Measurements from ENCODE around the gene FNDC11. TPM values are rescaled to one million over a fixed set of nuclear protein-coding genes. Genes with fewer than 3 reads are reported as not detected.

The FNDC11 gene
- total RNA-seq, 1 donor from 2014 or later, result 2.6 TPM

DNA sequence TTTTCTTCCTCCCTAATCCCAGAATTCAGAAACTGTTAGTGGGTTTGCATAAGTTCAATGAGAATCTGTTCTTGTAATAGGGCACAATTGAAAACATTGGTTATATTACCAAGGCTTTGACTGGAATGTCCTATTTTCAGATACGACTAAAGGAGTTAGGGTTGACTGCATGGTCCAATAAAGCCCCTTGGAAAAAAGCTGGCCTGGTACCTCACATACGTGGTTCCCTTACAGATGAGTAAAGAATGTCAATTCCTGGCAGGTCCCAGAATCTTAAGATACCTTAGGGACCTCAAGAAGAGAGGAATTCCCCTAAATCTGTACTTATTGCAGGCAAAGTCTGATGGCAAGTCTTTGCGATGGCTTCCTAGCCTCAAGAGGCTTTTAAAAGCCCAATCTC is 28.8 kb upstream of the FNDC11 start:
- no peak for DNase-seq (ENCODE audit: low read depth in 2 of 2)

DNA sequence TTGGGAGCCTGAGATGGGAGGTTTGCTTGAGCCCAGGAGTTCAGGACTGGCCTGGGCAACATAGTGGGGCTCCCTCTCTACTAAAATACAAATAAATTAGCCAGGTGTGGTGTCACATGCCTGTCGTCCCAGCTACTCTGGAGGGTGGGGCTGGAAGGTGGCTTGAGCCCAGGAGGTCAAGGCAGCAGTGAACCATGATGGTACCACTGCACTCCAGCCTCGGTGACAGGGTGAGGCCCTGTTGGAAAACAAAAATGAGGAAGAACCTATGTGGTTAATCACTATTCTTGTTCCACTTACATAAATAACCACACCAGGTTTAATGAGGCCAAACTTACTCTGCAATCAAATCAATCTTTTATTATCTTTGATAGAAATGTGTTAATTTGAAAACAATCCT is 28.0 kb upstream of the FNDC11 start:
- DNase-seq (ENCODE audit: low read depth in 2 of 2), result no peak

DNA sequence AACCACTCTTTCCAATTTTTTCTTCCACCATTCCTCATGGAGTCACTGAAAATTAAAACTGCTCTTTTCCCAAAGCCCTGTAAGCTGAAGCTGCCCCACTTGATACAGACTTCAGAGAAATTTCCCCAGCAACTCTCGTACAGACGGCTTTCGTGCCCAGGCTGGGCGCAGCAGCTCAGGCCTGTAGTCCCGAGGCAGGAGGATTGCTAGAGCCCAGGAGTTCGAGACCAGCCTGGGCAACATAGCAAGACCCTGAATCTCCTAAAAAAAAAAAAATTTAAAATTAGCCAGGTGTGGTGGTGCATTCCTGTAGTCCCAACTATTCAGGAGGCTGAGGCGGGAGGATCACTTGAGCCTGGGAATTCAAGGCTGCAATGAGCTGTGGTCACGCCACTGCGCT is 26.8 kb upstream of the FNDC11 start:
- no peak for DNase-seq (ENCODE audit: low read depth in 2 of 2)

DNA sequence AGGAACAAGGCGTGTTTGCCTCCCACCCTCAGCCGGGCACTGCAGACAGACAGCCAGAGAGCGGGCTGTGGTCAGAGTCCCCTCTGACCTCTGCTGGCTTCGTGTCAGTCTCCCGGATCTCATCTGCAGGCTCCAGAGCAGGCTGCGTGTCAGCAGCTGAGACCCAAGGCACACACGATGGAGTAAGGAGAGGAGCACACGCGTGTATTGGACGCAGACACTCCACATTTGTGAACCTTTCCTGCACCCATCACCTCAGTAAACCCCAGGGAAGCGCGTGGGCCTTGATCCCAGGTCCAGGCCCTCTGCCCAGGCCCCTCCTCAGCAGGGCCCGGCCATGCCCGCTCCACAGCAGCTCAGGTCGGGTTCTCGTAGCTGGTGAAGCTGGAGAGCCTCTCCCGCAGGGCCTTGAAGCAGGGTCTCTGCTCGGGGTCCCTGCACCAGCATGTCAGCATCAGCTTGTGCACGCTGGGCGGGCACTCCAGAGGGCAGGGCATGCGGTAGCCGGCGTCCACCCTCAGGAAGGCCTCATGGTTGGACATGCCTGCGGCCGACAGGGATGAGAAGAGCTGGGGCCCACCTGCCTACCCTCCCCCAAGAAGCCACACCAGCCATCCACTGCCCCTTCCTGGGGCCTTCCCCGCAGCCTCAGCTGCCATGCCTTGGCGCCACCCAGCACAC is 24.6 kb upstream of the FNDC11 start:
- no peak for DNase-seq (ENCODE audit: low read depth in 2 of 2)

DNA sequence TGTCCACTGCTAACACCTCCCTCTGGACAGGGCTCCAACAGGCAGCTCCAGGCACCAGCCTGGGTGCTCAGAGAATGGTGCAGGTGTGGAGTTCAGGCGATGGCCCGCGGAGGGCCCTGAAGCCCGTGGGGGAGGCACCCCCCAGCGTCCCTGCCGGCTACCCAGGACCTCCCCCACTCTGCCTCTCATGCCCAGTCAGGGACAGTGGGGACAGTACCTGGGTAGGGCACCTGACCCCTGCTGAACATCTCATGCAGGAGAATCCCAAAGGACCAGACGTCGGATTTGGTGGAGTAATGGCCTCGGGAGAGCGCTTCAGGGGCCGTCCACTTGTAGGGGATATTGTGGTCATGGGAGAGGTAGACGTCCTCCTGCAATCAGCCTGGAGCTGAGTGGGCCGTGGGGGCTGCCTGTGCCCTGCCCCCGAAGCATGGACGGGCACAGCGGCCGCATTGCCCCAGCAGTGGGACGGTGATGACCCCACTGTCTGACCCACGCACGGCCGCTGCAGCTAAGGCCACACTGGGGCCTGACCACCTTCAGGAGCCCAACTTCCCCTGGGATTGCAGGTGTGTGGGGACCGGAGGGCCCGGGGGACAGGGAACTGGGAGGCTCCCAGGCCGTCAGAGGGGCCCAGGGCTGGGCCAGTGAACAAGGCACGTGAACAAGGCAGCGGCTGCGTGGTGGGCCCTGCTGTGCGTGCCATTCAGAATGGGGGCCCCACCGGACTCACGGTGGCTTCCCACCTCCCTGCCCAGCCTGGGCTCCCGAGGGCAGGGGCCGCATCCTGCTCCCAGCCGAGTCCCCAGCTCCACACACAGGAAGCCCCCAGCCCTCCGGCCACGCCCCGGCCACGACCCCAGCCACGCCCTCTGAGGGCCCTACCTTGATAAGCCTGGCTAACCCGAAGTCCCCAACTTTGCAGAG is 23.8 kb upstream of the FNDC11 start:
- no peak for DNase-seq (ENCODE audit: low read depth in 2 of 2)

DNA sequence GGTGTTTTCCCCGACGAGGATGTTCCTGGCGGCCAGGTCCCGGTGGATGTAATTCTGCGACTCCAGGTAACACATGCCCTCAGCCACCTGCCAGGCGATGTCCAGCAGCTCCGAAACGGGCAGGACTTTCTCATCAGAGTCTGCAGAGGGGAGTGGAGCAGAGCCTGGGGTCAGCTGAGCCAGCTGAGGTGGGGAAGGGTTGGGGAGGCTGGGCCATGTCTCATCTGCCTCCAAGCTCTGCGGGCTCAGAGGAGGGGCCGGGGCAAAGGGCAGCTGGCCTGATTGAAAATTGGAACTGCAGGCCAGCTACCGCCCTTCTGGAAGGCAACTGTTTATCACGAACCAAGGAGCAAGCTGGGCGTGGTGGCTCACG is 23.2 kb upstream of the FNDC11 start:
- no peak for DNase-seq (ENCODE audit: low read depth in 2 of 2)

DNA sequence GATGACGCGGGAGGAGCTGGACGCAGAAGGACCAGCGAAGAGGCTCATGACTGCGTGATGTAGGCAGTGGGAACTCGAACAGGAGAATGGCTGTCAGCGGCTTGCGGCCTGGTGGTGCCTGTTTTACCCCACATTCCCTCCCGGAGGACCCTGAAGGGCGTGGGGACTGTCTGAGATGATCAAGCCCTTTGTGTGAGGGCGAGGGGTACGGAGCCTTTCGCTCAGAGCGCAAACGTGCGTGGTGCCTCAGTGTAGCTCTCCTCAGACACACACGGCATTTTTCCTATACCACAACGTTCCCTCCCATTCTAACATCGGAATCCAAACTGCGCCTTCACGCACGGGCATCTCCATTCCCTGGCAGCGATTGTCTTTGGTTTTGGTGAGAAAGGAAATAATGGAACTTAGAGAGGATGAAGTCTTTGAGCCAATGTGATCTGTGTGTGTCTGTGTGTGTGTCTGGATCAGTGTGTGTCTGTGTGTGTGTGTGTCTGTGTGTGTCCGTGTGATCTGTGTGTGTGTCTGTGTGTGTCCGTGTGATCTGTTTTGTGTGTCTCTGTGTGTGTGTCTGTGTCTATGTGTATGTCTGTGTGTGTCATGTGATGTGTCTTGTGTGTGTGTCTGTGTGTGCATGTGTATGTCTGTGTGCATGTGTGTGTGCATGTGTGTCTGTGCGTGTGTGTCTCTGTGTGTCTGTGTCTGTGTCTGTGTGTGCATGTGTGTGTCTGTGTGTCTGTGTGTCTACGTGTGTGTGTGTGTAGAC is 22.1 kb upstream of the FNDC11 start:
- no peak for DNase-seq (ENCODE audit: low read depth in 2 of 2)

DNA sequence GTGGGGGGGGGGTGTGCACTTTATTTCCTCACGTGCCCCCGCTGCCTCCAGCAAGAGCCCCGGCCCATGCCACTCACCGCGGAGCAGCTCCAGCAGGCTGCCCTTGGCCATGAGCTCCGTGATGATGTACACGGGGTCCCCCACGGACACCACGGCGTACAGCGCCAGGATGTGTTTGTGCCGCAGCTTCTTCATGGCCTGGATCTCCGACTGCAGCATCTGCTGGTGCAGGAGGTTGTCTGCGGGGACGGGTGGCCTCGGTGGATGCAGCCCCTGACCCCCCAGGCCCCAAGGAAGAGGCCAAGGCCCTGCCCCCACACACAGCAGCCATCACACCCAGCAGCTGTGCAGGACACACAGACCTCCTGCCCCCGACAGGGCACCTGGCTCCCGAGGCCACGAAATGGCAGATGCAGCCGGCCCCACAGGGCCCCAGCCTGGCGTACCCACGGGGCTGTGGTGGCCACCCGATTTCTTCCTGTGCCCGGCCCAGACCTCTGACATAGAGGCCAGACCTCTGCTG is 21.4 kb upstream of the FNDC11 start:
- DNase-seq (ENCODE audit: low read depth in 2 of 2), result no peak

DNA sequence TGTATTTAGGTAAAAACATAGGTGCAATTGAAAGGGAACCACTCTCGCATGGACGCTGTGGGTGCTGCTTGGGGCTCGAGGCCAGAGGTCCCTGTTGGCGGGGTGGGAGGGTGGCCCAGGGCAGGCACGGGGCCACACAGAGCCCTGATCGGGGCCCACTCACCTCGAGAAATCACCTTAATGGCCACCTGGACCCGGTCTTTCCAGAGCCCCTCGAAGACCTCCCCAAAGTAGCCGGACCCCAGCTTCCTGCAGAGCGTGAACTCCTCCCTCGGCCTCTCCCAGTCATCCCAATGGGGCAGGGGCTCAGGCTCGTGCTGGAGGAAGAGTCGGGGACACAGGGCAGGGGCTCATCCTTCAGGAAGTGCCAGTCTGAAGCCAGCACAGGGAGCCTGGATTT is 20.6 kb upstream of the FNDC11 start:
- DNase-seq (ENCODE audit: low read depth in 2 of 2), result no peak

DNA sequence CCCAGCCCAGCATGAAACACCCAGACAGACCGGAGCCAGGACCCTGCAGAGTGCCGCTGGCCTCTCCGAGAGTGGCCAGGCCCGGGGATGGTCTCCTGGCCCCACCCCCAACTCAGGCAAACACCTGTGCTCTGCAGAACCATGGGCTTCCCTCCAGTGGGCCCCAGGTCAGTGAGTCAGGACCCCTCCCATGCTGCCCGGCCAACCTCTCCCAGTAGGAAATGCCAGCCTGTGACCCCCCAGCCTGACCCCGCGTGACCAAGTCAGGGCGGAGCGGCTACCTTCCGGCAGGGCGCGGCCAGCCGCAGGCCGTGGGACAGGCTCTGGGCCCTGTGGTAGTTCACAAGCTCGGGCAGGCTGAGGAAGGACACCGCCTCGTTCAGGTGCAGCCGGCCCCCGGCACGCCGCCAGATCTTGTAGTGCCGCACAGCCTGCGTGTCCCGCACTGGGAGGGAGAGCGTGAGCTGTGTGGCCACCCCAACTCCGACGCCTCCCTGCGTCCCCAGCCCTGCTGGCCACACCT is 20.0 kb upstream of the FNDC11 start:
- no peak for DNase-seq (ENCODE audit: low read depth in 2 of 2)

DNA sequence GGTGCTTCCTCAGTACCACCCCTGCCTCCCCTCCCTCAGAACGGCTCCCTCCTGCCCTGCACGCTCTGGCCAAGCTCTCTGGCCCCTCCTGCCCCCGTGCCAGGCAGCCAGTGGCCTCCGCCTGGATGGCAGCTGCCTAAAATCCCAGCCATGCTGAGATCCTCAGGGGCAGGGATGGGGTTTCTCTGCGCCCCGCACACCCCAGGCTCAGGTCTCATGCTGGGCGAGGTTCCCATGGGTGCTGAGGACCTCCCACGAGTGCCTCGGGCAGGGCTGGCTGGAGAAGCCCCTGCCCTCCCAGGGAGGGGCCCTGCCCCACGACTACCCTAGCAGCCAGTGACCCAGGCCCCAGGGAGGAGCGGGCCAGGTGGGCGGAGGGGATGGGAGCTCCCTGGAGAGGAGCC is 19.5 kb upstream of the FNDC11 start:
- DNase-seq (ENCODE audit: low read depth in 2 of 2), result no peak

DNA sequence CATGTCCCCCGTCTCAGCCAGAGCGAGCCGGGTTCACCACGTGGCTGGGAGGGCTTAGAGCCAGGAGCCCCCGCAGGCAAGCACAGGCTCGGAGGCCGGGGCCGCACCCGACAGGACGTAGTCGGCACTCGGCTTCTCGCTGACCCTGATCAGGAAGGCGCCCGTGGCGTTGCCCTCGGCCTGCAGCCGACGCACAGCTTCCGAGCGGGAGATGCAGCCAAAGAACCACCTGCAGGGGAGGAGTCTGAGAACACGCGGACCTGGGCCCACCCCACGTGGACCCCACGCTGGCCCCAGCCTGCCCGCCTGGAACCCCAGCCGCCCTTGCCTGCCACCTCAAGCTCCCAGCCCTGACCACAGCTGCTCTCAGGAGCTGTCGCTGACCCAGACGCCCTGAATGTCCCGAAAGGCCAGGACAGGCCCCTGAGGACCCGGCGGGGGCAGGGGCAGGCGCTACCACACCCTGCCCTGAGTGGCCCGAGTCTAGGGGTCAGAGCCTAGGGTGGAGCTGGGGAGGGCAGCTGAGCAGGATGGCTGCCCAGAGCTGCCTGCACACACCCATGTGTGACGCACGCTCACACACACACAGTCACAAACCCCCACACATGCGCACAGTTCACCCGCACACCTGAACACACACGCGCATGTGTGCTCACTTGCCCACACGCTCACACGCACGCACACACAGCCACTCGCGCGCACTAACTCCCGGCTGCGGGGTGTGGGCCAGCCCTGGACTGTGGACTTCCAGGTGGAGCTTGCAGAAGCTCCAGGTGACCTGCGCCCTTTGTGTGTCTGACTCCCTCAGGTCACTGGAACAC is 18.9 kb upstream of the FNDC11 start:
- no peak for DNase-seq (ENCODE audit: low read depth in 2 of 2)

DNA sequence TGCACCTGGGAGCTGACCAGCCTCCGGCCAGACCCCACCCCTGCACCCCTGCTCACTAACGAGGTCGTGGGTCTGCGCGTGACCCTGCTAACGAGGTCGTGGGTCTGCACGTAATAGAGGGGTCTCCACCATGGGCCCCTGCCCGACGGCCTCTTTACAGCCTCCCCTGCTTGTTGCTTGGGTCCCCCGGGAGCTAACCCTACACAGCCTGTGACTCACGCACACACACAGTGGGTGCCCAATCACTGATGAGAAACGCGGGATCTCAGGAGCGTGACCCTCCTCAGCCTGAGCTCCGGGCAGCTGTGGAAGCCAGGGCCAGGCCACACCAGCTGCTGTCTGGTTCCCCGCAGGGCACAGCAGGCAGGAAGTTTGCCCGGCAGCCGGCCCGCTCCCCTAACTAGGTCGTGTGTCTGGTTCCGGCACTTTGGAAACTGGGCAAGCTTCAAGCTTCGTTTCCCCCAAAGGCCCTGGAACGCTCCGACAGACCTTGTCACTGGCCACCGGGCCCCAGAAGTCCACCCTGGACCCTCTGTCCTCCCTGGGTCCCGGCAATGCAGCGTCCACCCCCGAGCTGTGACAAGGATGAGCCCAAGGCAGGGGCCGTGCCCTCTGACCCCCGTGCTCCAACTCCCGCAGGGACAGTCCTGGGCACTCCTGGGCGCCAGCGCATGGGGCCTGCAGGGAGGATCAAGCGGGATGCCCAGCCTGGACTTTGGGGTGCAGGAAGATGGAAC is 17.6 kb upstream of the FNDC11 start:
- DNase-seq (ENCODE audit: low read depth in 2 of 2), result peak; percentile 22 to 43

DNA sequence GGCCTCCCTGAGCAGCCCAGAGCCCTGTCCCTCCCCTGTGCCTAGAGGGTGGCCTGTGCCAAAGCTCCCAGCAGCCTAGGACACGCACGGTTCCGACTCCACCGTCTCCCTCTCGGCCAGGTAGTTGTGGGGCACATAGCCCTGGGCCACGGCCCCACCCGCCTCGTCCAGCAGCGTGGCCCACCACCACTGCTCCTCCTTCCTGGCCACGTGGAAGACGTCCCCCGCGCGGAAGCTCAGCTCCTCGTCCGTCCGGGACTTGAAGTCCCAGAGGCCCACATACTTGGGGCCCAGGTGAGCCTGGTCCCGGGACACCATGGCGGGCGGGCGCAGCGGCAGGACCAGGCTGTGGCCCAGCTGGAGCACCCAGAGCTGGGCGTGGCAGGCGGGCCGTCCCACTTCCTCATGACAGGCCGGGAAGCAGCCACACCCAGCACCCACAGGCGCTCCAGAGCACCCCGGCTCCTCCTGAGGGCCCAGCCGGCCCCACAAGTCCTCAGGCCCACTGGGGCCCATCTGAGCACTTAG is 16.9 kb upstream of the FNDC11 start, which contains the start of gene PTK6:
TSS of gene PTK6 (minus strand) at position 380 of the 528 bp plus-strand sequence. CDS start at position 318, 62 bp downstream.
- DNase-seq (ENCODE audit: low read depth in 2 of 2), result no peak

DNA sequence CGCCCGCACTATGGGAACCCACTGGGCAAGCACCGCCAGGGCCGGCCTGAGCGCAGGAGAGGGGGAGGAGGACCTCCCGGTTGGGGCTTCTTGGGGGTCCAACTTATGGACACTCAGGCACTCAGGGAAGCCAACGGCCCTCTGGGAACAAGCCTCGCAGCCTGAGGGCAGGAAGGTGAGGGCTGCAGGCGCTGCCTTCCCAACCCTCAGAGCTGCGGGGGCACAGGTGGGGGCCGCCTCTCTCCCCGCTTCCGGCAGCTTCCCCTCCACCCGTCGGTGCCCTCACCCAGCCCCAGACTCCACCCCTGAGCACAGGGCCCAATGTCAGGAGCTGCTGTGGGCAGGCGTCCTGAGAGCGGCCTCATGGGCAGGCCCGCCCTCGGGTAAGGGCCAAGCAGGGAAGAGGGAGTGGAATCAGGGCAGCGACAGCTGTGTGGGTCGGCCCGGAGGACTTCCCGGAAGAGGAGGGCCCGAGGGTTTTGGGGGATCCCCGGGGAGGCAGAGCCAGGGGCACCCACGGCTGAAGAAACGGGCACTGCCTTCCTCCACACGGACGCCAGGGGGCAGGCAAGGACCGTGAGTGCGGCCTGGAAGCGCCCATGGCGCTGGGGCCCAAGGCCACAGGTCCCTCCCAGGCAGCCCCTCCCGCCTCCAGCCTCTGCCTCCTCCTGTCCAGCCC is 16.3 kb upstream of the FNDC11 start:
- DNase-seq (ENCODE audit: low read depth in 2 of 2), result peak; percentile 92 to 93

DNA sequence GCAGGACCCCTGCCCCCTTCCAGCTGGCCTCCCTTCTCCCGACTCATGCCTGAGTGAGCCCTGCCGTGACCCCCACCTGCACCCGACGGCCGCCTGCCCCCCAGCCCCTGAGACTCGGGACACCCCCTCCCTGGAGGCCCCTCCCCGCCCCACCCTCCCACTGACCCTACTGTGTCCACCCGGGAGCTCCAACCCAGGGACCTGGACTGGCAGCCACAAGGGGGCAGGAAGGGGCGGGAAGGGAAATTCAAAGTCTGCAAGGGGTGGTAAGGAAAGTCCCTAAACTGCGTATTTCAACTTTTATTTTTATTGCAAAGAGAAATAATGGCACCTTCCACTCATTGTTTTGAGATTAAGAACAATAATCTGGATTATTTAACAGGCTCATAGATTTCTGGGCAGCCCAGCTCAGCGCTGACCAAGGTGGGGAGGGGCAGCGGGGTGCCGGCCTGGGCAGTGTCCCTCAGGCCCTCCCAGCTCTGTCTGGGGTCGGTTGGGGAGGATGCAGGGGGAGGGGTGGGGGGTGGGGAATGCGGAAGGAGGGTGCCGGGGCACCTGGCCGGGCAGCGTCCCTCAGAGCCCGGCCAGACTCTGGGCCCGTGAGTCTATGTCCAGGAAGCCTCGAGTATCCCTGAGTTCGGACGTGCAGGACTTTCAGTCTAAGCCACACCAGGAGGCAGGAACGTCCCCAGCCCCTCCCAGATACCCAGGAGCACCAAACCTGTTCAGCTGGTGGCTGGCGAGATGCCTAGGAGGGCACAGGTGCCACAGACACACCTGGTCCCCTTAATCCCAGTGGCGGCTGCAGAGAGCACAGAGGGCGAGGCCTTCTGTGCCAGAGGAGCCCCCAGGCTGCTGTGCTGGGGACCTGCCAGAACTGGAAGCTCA is 15.5 kb upstream of the FNDC11 start:
- peak; percentile 53 to 72 for DNase-seq (ENCODE audit: low read depth in 2 of 2)

DNA sequence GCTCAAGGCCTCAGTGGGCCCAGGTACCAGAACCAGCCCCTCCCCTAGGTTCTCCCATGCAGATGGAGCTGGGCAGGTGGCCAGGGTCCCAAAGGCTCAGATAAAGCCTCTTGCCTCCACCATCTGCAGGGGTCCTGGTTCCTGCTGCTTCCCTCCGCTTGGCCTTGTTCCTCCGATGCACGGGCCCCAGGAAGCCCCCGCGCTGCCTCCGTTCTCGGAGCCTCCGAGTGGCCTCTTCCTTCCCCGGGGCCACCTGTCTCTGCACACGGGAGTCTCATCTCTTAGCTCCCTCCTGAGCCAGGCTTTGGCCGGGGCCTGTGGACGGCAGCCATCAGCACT is 14.9 kb upstream of the FNDC11 start:
- DNase-seq (ENCODE audit: low read depth in 2 of 2), result no peak

All from lung microvascular endothelial cell (primary cell).